Osteocyte (in vitro differentiated cells): ENCODE results near the gene MYOG. TPM values are rescaled to one million over a fixed set of nuclear protein-coding genes. Genes with fewer than 3 reads are reported as not detected.
A peak's percentile ranks its signal among the peaks of the same experiment; 100 is the strongest.

Source experiments
- DNase-seq: peaks from one replicate; pipeline ENCODE4 v3.0.0; 2021; ENCODE audit warnings: mixed read lengths; ENCODE audit not compliant: unreplicated experiment; ENCODE audit errors: extremely low spot score
- H3K27ac Mint-ChIP-seq: one replicate; pipeline ENCODE4 v1.8.0; 2021; ENCODE audit warnings: mild to moderate bottlenecking, mixed read lengths; ENCODE audit not compliant: unreplicated experiment
- H3K27me3 Mint-ChIP-seq: one replicate; pipeline ENCODE4 v1.8.0; 2021; ENCODE audit warnings: mixed read lengths; ENCODE audit not compliant: unreplicated experiment
- H3K36me3 Mint-ChIP-seq: one replicate; pipeline ENCODE4 v1.8.0; 2021; ENCODE audit warnings: mixed read lengths; ENCODE audit not compliant: unreplicated experiment
- H3K4me1 Mint-ChIP-seq: one replicate; pipeline ENCODE4 v1.8.0; 2021; ENCODE audit warnings: mixed read lengths; ENCODE audit not compliant: unreplicated experiment
- H3K4me3 Mint-ChIP-seq: one replicate; pipeline ENCODE4 v1.8.0; 2021; ENCODE audit warnings: mild to moderate bottlenecking, moderate library complexity, mixed read lengths; ENCODE audit not compliant: unreplicated experiment
- H3K9me3 Mint-ChIP-seq: one replicate; pipeline ENCODE4 v1.8.0; 2021; ENCODE audit warnings: mixed read lengths; ENCODE audit not compliant: unreplicated experiment
- total RNA-seq: library from RNA; stranded (reverse); gene quantifications from 2 replicates; pipeline ENCODE4 v1.2.1, GENCODE V29; 2021
- TF ChIP-seq, protein P1 (sequence below): fragments of 200-600 bp; sonication (generic); IDR thresholded peaks from 2 replicates; pipeline ENCODE4 v1.5.0; 2021; ENCODE audit warnings: antibody characterized with exemption, mild to moderate bottlenecking, moderate library complexity

Gene MYOG
- total RNA-seq, 1 donor from 2014 or later = not detected

DNA sequence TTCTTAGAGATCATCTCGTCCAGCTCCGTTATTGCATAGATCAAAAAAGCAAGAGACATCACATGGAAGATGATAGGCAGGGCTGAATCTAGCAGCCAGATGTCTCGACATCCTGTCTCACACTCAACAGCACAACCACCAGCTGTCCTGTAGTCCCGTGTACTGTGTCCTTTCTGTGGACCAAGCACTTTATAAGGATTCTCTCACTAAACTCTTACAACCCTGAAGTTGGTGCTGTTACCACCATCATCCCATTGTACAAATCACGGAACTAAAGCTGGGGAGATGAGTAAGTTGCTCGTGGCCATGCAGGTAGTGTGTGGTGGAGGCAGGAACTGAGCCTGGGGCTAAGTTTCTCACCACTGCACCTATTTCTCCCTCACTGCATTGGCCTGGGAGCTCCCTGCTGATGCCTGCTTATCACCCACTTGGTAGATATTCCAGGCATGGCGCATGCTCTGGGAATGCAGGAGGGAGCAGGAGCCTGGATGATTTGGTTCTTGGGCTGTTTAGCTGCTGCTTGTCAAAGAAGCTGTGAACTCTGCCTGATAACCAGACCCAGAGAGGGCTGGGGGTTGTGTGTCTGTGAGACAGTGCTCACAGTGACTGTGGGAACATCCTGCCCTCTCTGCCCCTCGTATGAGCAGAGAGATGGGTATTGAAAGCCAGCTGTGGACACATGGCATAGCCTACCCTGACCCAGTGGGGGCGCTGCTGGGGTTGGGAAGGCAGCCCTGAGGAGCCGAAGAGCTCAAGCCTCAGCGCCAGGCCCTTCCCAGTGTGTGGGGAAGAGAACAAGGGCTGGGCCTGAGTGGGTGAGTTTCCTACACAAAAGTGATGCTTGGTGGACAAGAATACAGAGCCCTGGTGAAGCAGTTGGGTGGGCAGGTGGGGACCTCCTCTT, 46.0 kb downstream of the MYOG start:
- Mint-ChIP-seq H3K27me3 (peaks cover 9% of the 10 kb centered on the region), H3K4me3 (no peak overlapping the region), H3K9me3 (no peaks in the 10 kb centered on the region), H3K36me3 (no peaks in the 10 kb centered on the region), H3K4me1 (peaks cover 12% of the 10 kb centered on the region), H3K27ac (no peak overlapping the region)
- DNase-seq = no peak
- TF ChIP-seq, protein P1, sequence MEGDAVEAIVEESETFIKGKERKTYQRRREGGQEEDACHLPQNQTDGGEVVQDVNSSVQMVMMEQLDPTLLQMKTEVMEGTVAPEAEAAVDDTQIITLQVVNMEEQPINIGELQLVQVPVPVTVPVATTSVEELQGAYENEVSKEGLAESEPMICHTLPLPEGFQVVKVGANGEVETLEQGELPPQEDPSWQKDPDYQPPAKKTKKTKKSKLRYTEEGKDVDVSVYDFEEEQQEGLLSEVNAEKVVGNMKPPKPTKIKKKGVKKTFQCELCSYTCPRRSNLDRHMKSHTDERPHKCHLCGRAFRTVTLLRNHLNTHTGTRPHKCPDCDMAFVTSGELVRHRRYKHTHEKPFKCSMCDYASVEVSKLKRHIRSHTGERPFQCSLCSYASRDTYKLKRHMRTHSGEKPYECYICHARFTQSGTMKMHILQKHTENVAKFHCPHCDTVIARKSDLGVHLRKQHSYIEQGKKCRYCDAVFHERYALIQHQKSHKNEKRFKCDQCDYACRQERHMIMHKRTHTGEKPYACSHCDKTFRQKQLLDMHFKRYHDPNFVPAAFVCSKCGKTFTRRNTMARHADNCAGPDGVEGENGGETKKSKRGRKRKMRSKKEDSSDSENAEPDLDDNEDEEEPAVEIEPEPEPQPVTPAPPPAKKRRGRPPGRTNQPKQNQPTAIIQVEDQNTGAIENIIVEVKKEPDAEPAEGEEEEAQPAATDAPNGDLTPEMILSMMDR = peak; percentile 22

DNA sequence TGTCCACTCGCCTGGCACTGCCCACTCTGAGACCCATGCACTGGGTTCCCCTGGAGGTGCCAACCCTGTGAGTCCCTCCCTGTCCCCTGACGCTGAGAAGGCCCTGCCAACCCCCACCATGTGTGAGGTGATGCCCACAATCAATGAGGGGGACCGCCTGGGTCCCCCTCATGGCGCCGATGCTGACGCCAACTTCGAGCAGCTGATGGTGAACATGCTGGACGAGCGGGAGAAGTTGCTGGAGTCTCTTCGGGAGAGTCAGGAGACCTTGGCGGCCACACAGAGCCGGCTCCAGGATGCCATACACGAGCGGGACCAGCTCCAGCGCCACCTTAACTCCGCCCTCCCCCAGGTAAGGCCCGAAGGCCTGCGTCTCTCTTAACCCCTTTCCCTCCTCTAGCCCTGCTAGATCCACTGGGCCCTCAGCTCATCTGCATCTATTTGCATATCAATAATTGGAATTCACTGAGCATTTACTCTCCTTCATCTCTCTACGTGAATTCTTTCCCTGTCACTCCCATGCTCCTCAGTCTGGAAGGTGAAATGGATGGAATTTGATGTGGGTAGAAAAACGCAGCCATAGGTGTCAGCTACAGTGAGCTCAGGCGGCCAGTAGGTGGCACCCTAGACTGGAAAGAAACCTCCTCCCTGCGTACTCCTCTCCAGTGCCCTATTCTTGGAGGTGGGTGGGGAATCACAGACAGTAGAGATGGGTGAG, 46.8 kb downstream of the MYOG start:
- peak overlapping the region; percentile 17 for H3K27ac Mint-ChIP-seq
- H3K36me3 Mint-ChIP-seq = no peaks in the 10 kb centered on the region
- peaks cover 12% of the 10 kb centered on the region for H3K4me1 Mint-ChIP-seq
- TF ChIP-seq, protein P1 = peak; percentile 97
- DNase-seq = no peak
- H3K4me3 Mint-ChIP-seq = no peak overlapping the region
- H3K9me3 Mint-ChIP-seq = no peaks in the 10 kb centered on the region
- H3K27me3 Mint-ChIP-seq = peaks cover 8% of the 10 kb centered on the region

DNA sequence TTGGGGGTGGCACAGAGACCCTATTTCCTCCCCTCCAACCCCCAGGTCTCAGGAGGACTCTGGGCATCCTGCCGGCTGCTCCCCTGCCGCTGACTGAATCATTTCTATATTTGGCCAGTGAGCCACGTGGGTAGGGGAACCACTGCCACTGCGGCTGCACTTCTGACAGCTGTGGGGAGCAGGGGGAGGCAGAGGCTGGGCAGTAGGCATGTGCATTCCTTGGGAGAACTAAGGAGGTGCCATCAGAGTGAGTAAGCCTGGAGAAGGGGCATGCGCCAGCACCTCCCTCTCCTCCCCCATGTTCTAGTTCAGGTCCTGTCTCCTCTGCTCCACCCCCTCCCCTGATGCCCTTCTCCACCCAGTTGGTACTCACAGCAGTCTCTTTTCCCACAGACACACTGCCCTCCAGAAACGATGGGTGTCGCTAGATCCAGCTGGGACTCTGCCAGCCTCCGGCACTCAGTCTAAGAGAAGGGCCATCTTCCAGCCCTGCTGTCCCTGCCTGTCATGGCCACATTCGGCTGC, 47.5 kb downstream of the MYOG start:
- peaks cover 12% of the 10 kb centered on the region for H3K4me1 Mint-ChIP-seq
- no peaks in the 10 kb centered on the region for H3K36me3 Mint-ChIP-seq
- H3K27me3 Mint-ChIP-seq = peaks cover 8% of the 10 kb centered on the region
- no peaks in the 10 kb centered on the region for H3K9me3 Mint-ChIP-seq
- H3K4me3 Mint-ChIP-seq = no peak overlapping the region
- no peak overlapping the region for H3K27ac Mint-ChIP-seq
- TF ChIP-seq, protein P1 = no peak
- DNase-seq = no peak

GRCh38 chr1:203037509-203038190, 48.2 kb downstream of the MYOG start:
- H3K27ac Mint-ChIP-seq = no peak overlapping the region
- H3K36me3 Mint-ChIP-seq = no peaks in the 10 kb centered on the region
- TF ChIP-seq, protein P1 = no peak
- peaks cover 10% of the 10 kb centered on the region for H3K27me3 Mint-ChIP-seq
- H3K9me3 Mint-ChIP-seq = no peaks in the 10 kb centered on the region
- no peak for DNase-seq
- H3K4me3 Mint-ChIP-seq = no peak overlapping the region
- H3K4me1 Mint-ChIP-seq = peaks cover 12% of the 10 kb centered on the region
